OCI-LY7 (cell line): ENCODE results near the gene TAB2. TPM values are rescaled to one million over a fixed set of nuclear protein-coding genes. Genes with fewer than 3 reads are reported as not detected.
"Not testable (repeated sequence)": the region's sequence is repeated elsewhere in the genome, so short reads cannot be mapped to it uniquely, and the experiment has no call there.

Source experiments
- BruUV-seq: library from RNA; stranded (reverse); fragments of 400-500 nt; replicated peaks from 2 replicates; lab custom pipeline; 2021; lab: Mats Ljungman, UMichigan
- CTCF ChIA-PET: fragments of 300-600 bp; sonication (Branson Sonifier 250); formaldehyde crosslinking; loops from one replicate; lab custom pipeline; 2022; ENCODE audit warnings: antibody characterized with exemption; ENCODE audit not compliant: unreplicated experiment; lab: Charles Lee
- POLR2A ChIA-PET: fragments of 300-600 bp; sonication (Branson Sonifier 250); formaldehyde crosslinking; loops from one replicate; lab custom pipeline; 2022; ENCODE audit warnings: antibody characterized with exemption; lab: Charles Lee
- DNase-seq: peaks from one replicate; pipeline ENCODE4 v3.0.0-alpha.2; 2015; ENCODE audit warnings: low spot score
- H2AFZ ChIP-seq: fragments of 200-600 bp; sonication (generic), shearing (Covaris generic); 2 replicates; pipeline ENCODE4 v1.6.1; 2014; ENCODE audit warnings: mild to moderate bottlenecking, antibody characterized with exemption, low read length, moderate library complexity
- H3K27ac ChIP-seq: fragments of 200-600 bp; sonication (generic); 2 replicates; pipeline ENCODE4 v1.5.1; 2014; ENCODE audit warnings: mixed run types, low read depth, mild to moderate bottlenecking, moderate library complexity, low read length, inconsistent platforms; ENCODE audit not compliant: poor library complexity, severe bottlenecking
- H3K36me3 ChIP-seq: fragments of 200-600 bp; sonication (generic); 2 replicates; pipeline ENCODE4 v1.6.1; 2014; ENCODE audit warnings: mild to moderate bottlenecking, antibody characterized with exemption, low read length, moderate library complexity, mixed read lengths; ENCODE audit not compliant: insufficient read depth
- H3K4me1 ChIP-seq: fragments of 200-600 bp; sonication (generic); 2 replicates; pipeline ENCODE4 v1.5.1; 2014; ENCODE audit warnings: mild to moderate bottlenecking, low read length; ENCODE audit not compliant: insufficient read depth, poor library complexity, severe bottlenecking
- H3K4me2 ChIP-seq: fragments of 200-600 bp; sonication (generic); 2 replicates; pipeline ENCODE4 v1.6.1; 2014; ENCODE audit warnings: mild to moderate bottlenecking, low read length
- H3K4me3 ChIP-seq: fragments of 200-600 bp; sonication (generic); 2 replicates; pipeline ENCODE4 v1.5.1; 2014; ENCODE audit warnings: mild to moderate bottlenecking, low read depth, low read length; ENCODE audit not compliant: poor library complexity, severe bottlenecking
- H3K79me2 ChIP-seq: fragments of 200-600 bp; sonication (generic); 2 replicates; pipeline ENCODE4 v1.6.1; 2016; ENCODE audit warnings: low read depth, mild to moderate bottlenecking, low read length, moderate library complexity, mixed read lengths; ENCODE audit not compliant: insufficient read depth
- H3K9me2 ChIP-seq: fragments of 200-600 bp; sonication (generic); 2 replicates; pipeline ENCODE4 v1.6.1; 2016; ENCODE audit warnings: mild to moderate bottlenecking, low read length, mixed read lengths; ENCODE audit not compliant: insufficient read depth
- H3K9me3 ChIP-seq: fragments of 200-600 bp; sonication (generic); 2 replicates; pipeline ENCODE4 v1.6.1; 2014; ENCODE audit warnings: mild to moderate bottlenecking, mixed run types, low read length, mixed read lengths
- H4K20me1 ChIP-seq: fragments of 200-600 bp; sonication (generic); 2 replicates; pipeline ENCODE4 v1.6.1; 2014; ENCODE audit warnings: mild to moderate bottlenecking, antibody characterized with exemption, low read length, moderate library complexity, mixed read lengths; ENCODE audit not compliant: insufficient read depth
- CTCF ChIP-seq: fragments of 200-600 bp; sonication (generic); conservative IDR thresholded peaks from 2 replicates; pipeline ENCODE4 v1.5.1; 2014; ENCODE audit warnings: mild to moderate bottlenecking, antibody characterized with exemption, low read length, moderate library complexity, mixed read lengths
- EZH2phosphoT487 ChIP-seq: fragments of 200-600 bp; sonication (generic); IDR thresholded peaks from 2 replicates; pipeline ENCODE4 v1.6.1; 2018; ENCODE audit warnings: low read depth, borderline replicate concordance, mild to moderate bottlenecking, mixed run types, antibody characterized with exemption, low read length, moderate library complexity, mixed read lengths
- intact Hi-C: fragments of 100-400 bp; cut with micrococcal nuclease; formaldehyde crosslinking; loops from one replicate; pipeline ENCODE4 v1.10.0; 2022; ENCODE audit not compliant: unreplicated experiment
- total RNA-seq, 2 experiments: library from RNA; depleted of rRNA in 1 of 2; stranded (reverse); fragments of >200 nt in 1 of 2; shearing (Covaris generic) in 1 of 2; gene quantifications; 2 replicates each; pipeline ENCODE4 v1.2.3, GENCODE V29; 2014 to 2022

TAB2 gene
- total RNA-seq, 2 experiments from 2014 or later, result 17.3 to 35.8 TPM

GRCh38 chr6:149318581-149319286 is 1.2 kb downstream of the TAB2 start:
- H2AFZ ChIP-seq, result no peak overlapping the region
- H3K9me2 ChIP-seq, result no peaks in the 10 kb centered on the region
- intact Hi-C loops, result loop anchor here (5.0 to 10.0 kb wide), 3 partner anchors 196 to 291 kb away; no protein-coding TSS in a partner anchor
- ChIA-PET POLR2A (interaction anchor here (1.2 kb wide), 1 partner anchor 14 kb away, joined by 4 read pairs; no protein-coding TSS in a partner anchor), CTCF (no interaction called here)
- H3K4me2 ChIP-seq, result peak overlapping the region; percentile 93
- H3K4me3 ChIP-seq, result peak overlapping the region; percentile 75
- peaks cover 45% of the 10 kb centered on the region for H4K20me1 ChIP-seq
- BruUV-seq, result no TSS peak
- H3K27ac ChIP-seq, result peak overlapping the region; percentile 86
- no peaks in the 10 kb centered on the region for H3K9me3 ChIP-seq
- H3K79me2 ChIP-seq, result peaks cover 55% of the 10 kb centered on the region
- H3K36me3 ChIP-seq, result 0 out of 2 replicates have a peak, but pooled peaks cover 4% of the 10 kb centered on the region
- no peak for TF ChIP-seq EZH2phosphoT487
- DNase-seq, result peak; percentile 67
- H3K4me1 ChIP-seq, result peaks cover 37% of the 10 kb centered on the region

GRCh38 chr6:149319422-149319821 is 1.9 kb downstream of the TAB2 start:
- Histone ChIP-seq H3K4me2 (peak overlapping the region; percentile 93), H3K27ac (peak overlapping the region; percentile 86), H3K36me3 (0 out of 2 replicates have a peak, but pooled peaks cover 4% of the 10 kb centered on the region), H2AFZ (no peak overlapping the region), H3K4me3 (peak overlapping the region; percentile 75), H4K20me1 (peaks cover 48% of the 10 kb centered on the region), H3K9me2 (no peaks in the 10 kb centered on the region), H3K9me3 (no peaks in the 10 kb centered on the region), H3K79me2 (peaks cover 62% of the 10 kb centered on the region), H3K4me1 (peaks cover 44% of the 10 kb centered on the region)
- TF ChIP-seq CTCF (no peak), EZH2phosphoT487 (no peak)
- DNase-seq, result no peak
- intact Hi-C loops, result loop anchor here (5.0 to 10.0 kb wide), 3 partner anchors 195 to 292 kb away; no protein-coding TSS in a partner anchor
- CTCF ChIA-PET, result no interaction called here
- no TSS peak for BruUV-seq
- POLR2A ChIA-PET, result interaction anchor here (1.2 kb wide), 1 partner anchor 13 kb away, joined by 4 read pairs; no protein-coding TSS in a partner anchor

GRCh38 chr6:149320016-149320415 is 2.5 kb downstream of the TAB2 start:
- BruUV-seq, intact Hi-C loops, H2AFZ ChIP-seq, DNase-seq, H3K36me3 ChIP-seq, H3K9me2 ChIP-seq, H3K27ac ChIP-seq, CTCF ChIA-PET, H3K9me3 ChIP-seq: not testable (repeated sequence)
- Histone ChIP-seq H3K4me1 (peaks cover 45% of the 10 kb centered on the region), H4K20me1 (peaks cover 52% of the 10 kb centered on the region), H3K79me2 (peaks cover 68% of the 10 kb centered on the region), H3K4me2 (peak overlapping the region; percentile 93), H3K4me3 (peak overlapping the region; percentile 75)
- POLR2A ChIA-PET, result interaction anchor here (1.2 kb wide), 1 partner anchor 13 kb away, joined by 4 read pairs; no protein-coding TSS in a partner anchor
